ENCODE results near the gene RIT1. TPM values are rescaled to one million over a fixed set of nuclear protein-coding genes. Genes with fewer than 3 reads are reported as not detected.

The RIT1 gene
- total RNA-seq, 1 experiment from 2014 or later: 22.4 TPM

DNA sequence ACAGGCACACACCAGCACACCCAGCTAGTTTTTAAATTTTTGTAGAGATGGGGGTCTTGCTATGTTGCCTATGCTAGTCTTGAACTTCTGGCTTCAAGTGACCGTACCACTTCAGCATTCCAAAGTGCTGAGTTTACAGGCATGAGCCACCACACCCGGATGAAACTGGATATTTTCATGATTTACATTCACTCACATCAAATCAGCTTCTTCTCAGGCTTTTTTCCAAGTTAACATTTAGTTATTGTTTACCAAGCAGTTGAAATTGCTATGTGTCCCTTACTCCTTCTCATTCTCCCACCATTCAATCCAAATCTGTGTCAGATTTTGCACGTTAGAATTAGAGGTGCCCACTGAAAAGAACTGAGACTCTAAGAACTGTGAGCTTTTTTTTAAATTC, 18.4 kb downstream of the RIT1 start:
- DNase-seq (ENCODE audit: low read depth): peak; percentile 80

DNA sequence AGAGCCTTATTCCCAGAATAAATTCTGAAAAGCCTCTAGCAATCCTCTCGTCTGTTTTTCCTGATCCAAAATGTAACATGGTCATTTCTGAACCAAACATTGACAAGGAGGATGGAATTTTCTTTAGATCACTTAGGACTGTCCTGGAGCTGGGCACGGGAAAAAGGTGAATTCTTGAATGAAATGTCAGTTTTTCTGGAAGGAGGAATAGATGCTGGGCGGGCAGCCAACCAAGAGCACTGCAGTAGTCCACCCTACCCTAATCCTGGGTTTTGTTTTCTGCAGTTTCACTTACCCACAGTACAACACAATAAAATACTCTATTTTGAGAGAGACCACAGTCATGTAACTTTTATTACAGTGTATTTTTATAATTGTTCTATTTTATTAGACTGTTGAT, 20.9 kb downstream of the RIT1 start:
- no peak for DNase-seq (ENCODE audit: low read depth)

DNA sequence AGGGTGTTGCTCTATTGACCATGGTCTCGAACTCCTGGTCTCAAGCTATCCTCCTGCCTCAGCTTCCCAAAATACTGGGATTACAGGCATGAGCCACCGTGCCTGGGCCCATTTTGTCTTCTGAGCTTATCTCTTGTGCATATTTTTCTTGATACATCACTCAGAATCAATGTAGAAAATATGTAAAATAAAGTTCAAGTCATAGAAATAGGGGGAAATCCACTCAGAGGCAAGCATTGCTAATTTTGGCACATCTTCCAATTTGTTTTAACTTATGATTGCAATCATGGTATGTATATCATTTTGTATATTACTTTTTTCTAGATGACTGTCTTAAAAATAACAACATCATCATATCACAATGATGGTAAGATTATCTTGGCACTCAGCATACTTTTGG, 21.6 kb downstream of the RIT1 start:
- DNase-seq (ENCODE audit: low read depth): no peak

DNA sequence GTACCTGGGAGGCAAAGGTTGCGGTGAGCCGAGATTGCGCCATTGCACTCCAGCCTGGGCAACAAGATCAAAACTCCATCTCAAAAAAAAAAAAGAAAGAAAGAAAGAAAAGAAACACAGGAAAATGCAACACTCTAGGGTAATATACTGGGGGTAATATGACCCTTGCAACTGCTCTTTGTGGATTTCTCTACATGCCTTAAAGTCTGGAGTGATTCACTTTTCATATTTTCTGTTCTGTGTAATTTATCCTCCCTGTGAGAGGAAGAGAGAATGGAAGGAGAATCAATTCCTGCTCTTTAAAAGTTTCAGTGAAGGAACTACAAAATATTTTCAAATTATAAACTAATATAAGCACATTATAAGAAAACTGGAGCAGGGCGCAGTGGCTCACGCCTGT, 22.7 kb downstream of the RIT1 start:
- DNase-seq (ENCODE audit: low read depth): no peak

DNA sequence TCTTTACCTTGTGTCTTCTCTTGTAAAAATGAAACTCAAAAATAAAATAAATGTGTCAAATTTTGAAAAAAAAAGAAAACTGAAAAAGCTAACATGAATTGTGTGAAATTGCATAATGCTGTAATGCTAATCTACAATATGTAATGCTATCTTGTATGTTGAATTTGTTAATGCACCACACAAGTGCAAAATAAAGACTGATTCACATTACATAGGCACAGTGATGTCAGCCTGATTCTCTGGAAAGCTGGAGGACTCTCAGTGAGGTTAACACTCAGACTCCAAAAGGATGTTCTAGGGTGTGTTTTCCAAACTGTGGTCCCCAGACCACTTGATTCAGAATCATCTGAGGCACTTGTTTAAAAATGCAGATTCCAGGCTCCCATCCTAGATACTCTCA, 26.2 kb downstream of the RIT1 start:
- no peak for DNase-seq (ENCODE audit: low read depth)

DNA sequence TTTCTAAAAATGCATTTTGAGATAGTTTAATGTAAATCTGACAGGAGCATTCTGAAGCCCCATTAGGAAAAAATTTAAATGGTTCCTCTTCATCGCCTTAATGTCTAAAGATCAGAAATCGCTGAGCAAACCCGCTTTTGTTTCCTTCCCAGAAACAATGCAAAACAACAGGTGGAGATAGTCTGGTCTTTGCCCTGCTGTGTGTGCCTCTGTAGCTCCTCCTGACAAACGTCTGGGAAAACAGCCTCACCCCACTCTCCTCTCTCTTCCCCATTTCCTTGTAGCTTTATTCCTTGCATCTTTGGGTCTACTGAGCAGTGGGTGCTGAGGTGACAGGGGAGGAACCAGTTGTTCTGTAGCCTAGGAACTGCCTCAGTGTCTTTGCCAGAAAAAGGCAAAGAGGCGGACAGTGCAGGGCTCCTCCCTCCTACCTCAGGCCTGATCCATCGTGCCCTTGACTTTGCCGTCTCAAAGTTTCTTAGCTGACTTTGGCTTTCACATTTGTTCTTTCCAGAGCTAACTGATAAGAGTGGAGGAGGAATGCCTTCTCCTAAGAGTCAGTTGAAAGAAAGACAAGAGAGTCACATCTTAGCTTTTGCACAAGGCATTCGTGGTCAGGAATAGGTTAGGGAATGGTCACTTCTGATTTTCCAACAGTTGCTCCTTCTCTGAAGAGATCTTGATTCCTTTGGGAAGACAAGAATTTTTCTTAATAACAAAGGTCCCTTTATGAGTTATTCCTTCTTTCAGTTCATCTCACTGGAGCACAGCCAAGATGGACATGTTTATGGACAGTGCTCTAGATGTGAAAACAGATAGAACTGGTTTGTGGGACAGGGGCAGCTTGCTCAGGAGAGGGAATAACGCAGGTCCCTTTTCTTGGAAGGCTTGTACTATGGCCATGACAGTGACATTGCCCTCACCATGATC, 26.9 kb downstream of the RIT1 start:
- no peak for DNase-seq (ENCODE audit: low read depth)

DNA sequence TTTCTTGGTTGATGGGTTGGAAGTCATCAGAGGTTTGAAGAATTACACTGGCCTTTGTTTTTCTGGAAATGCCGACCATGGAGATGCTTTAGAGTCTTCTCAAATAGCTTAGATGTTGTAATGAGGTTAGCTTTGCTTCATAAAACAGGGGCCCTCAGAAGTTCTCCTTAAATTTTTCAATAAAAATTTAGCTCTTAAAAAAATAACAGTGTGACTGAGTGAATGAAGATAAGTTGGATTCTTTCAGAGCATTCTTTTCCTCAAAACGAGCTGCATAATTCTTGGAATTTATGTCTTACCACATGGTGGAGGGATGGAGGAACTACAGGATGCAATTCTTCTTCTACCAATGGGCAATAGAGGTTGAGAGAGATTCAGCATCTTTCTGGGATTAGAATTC, 28.4 kb downstream of the RIT1 start:
- no peak for DNase-seq (ENCODE audit: low read depth)

DNA sequence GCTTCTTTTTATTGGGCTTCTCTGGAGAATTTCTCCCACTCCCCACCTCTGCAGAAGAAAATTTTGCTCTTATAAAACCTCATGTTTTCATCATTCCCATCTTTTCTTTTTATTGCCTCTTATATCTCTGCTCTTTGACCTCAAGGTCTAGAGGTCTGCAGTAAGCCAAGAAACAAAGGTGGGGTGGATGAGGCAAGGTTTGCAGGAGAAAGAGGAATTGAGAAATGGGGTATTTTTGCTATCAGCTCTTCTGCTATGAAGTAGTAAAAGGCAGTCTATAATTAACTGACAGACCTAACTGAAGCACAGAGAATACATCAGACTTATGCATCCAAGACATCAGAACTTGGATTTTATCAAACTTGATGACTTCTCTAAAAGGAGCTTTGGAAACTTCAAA, 28.9 kb downstream of the RIT1 start:
- DNase-seq (ENCODE audit: low read depth): no peak

DNA sequence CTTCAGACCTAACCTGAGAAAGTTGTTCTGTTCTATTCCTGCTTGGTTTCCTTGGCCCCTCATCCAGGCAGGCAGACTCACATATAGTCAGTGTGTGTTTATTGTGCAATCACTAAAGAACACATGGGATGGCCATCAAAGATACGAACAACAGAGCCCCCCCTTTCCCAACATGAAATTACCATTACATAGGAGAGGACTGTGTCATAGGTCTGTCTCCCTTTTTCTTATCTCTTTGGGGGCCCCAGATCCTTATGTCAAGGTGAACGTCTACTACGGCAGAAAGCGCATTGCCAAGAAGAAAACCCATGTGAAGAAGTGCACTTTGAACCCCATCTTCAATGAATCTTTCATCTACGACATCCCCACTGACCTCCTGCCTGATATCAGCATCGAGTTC, 30.2 kb downstream of the RIT1 start:
- no peak for DNase-seq (ENCODE audit: low read depth)

DNA sequence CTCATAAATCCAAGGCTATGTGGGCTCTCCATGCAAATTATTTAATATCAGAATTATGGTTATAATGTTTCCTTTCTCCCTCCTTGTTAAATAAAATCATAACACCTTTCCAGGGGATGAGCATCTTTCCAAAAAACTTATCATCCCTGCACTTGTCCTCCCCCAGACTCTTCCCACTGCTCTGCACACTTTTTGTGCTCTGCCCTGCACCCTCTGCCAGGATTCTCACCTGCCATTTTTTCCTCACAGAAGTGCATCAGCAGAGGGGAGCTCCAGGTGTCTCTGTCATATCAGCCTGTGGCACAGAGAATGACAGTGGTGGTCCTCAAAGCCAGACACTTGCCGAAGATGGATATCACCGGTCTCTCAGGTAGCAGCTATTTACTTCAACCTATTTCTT, 30.9 kb downstream of the RIT1 start:
- no peak for DNase-seq (ENCODE audit: low read depth)

DNA sequence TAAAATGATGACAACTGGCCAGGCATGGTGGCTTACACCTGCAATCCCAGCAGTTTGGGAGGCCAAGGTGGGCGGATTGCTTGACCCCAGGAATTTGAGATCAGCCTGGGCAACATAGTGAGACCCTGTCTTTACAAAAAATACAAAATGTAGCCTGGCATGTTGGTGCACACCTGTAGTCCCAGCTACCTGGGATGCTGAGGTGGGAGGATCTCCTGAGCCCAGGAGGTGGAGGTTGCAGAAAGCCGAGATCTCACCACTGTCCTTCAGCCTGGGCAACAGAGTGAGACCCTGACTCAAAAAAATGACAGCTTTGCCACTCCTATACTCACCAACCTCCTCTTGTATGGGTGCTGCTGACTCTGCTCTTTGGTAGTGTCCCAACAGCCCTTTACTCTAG, 33.2 kb downstream of the RIT1 start:
- no peak for DNase-seq (ENCODE audit: low read depth)

DNA sequence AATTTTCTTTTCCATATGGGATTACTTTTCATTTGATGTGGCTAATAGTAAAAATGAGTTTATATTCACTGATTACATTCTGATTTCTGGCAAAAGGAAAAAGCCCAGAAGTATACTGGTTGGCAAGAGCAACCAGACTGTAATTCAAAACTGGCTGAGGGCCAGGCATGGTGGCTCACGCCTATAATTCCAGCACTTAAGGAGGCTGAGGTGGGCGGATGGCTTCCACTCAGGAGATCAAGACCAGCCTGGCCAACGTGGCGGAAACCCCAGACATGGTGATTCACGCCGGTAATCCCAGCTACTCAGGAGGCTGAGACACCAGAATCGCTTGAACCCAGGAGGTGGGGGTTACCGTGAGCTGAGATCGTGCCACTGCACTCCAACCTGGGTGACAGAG, 37.3 kb downstream of the RIT1 start:
- peak; percentile 79 for DNase-seq (ENCODE audit: low read depth)

DNA sequence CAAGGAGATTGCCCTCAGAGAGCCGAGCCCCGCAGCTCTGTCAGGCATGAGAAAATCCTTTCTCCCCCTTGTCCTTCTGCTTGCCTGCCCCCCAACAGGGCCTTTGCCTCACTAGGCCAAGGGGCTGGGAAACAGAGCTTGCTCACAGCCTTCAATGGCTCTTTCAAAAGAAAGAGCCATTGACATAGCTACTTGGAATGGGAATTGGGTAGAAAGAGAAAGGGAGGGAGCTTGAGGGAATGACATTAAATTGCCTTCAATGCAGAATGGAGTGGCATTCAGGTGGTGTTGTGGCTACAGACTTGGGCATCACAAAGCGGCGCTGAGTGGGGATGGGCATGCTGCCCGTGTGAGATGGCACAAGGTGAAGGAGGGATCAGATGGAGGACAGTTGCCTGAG, 38.6 kb downstream of the RIT1 start:
- DNase-seq (ENCODE audit: low read depth): no peak

DNA sequence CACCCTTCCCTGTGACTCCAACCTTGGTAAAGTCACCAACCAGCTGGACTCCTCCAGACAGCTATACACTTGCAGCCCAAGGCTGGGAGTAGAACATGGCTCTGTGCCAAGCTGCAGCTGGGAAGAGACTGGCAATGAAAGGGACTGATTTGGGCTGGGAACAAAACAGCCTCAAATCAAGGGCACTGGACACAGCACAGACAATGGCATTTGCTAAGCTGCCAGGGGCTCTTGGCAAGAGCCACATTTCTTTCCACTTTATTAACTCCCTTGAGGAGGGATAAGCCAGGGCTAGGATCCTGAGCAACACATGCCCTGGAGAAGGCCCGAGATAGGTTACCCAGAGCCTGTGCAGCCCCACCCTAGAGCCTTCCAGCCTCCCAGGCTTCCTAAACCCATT, 39.8 kb downstream of the RIT1 start:
- DNase-seq (ENCODE audit: low read depth): peak; percentile 21

DNA sequence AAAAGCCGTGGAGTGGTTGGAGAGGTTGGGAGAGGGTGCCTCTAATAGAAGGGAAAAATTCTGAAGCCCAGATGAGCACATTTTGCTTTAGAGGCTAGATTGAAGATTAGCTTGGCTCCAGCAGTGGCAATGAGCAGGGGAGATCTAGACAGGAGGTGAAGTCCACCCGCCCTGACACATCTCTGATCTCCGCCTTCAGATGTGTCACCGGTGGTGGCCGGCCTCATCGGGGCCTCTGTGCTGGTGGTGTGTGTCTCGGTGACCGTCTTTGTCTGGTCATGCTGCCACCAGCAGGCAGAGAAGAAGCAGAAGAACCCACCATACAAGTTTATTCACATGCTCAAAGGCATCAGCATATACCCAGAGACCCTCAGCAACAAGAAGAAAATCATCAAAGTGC, 43.4 kb downstream of the RIT1 start:
- no peak for DNase-seq (ENCODE audit: low read depth)

DNA sequence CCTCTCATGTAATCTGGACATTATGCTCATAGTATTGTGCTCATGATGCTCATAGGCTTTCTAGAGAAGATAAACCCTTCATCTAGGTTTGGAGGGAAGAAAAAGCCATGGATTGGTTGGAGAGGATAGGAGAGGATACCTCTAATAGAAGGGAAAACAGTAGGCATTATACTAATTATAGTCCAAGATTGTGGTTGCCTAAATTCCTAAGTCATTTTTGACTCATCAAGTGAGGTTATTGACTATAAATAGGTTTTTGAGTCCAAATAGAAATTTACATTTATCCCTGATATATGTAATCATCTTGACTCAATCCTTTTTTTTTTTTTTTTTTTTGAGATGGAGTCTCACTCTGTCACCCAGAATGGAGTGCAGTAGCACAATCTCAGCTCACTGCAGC, 46.8 kb downstream of the RIT1 start:
- DNase-seq (ENCODE audit: low read depth): no peak

DNA sequence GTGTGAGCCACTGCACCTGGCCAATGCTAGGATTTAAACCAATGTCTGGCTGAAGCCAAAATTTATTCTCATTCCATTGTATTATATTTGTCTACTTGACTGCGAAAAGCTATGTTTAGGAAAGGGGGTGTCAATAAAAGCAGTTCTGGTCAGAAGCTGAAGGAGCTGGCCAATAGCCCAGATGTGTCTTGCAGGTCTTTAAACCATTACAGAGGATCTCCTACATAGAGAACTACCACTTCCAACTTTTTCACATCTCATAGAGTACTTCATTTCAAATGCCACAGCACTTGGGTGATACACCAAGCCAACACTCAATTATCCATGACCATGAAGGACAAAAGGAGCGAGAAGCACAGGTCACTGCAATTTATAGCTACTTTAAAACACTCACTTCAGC, 49.3 kb downstream of the RIT1 start:
- no peak for DNase-seq (ENCODE audit: low read depth)

DNA sequence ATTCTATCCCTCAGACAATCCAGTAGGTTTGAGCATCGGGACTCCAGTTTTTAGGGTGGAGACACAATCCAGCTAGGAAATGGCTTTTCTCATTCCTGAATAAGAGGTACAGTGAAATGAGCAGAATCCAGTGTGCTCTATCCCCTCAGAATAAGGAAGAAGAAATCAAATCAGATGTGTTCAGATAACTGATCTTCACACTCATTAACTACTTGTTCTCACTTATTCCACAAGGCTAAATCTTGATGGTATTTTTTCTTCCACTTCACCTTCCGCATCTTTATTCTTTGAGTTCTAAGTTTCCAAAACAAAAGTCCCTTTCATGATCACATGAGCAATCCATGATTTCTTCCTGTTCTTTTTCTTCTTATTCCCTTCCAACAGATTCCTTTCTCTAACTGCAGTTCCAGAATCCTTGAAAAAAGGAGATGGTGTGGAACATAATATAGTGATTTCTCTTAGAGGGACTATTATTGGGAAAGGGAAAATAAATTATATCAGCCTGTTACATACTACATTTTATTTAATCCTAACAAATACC, 50.1 kb downstream of the RIT1 start:
- DNase-seq (ENCODE audit: low read depth): no peak

DNA sequence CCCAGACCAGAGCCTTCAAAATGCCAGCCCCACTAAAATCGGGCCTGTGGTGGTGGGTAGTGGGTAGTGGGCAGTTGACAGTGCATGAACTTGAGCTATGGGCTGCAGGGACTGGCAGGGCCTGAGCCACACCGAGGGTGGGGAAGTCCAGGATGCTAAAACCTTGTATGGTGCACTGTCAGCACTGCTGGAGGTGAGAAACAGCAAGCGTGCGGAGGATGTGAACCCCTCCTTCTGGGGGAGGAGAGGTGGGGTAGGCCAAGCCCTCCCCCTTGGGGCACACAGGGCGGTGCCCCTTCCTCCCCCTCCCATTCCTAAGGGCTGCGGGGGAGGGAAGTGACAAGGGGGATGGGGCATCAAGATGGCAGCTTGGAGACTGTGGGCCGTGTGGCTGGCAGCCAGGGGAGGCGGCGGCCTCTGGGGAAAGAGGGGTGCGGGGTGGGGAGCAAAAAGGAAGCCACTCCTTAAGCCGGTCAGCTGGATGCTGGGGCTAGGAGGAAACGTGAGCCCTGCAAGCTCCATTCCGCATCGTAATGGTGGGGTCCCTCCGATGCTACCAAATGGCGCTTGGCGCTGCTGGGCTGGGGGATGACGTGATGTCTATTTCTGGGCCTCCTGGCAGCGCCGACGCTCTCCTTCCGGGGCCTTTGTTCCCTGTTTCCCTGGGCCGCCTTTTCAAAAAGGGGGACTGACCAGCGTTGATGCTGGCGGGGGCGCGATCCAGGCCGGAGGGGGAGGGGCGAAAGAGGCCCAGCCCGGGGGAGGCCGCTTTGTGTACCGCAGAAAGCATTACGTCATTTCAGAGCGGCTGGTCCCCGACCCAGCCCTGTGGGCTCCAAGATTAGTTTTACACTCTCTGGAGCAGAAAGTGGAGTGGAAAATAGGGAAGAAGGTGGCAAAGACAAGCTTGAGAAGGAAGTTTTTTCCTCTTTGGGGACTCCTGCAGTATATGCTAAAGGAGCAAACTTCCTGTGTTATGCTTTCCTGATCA, 51.0 kb downstream of the RIT1 start:
- DNase-seq (ENCODE audit: low read depth): peak; percentile 89

DNA sequence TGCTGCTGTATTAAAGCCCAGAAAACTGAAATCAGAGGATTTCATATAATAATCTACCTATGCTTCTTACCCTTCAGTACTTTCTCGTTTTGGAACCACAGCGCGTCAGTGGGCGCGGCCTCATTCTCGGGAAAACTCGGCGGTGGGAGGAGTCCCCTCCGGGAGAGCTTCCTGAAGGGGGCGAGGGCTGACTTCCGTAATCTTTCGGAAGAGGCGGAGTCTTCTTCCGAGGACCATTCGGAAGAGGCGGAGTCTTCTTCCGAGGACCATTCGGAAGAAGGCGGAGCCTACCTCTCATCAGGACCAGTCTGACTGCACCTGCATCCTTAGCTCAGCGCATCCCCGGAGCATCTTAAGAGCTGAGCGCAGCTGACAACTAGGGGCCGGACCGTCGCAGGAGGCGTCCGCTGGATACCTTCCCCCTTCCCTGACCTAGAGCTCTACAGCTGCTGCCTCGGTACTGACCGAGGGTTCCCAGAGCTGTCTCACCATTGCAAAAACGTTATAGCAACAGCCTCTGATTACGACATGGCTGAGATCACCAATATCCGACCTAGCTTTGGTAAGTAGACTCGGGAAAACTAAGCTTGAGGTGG, 51.8 kb downstream of the RIT1 start, which contains the start of gene SYT11:
TSS of gene SYT11 (plus strand) at position 334 of the 596 bp plus-strand sequence. CDS start at position 529, 195 bp downstream.
- DNase-seq (ENCODE audit: low read depth): peak; percentile 96

DNA sequence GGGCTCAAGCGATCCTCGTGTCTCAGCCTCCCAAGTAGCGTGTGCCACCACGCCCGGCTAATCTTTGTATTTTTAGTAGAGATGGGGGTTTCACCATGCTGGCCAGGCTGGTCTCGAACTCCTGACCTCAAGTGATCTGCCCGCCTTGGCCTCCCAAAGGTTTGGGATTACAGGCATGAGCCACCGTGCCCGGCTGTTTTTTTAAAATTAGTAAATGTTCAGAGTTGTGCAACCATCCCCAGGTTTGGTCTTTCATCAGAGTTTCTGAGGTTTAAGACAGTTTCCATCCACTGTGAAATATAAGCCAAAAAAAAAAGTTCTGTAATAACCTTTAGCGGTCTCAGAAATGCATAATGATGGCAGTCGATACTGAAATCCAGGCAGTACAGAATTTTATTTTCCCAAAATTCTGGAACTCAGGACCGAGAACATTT, 52.3 kb downstream of the RIT1 start:
- no peak for DNase-seq (ENCODE audit: low read depth)

Measured in Daoy (cell line).